Measurements from ENCODE around the gene TLR6.
A peak's percentile ranks its signal among the peaks of the same experiment; 100 is the strongest.

DNA sequence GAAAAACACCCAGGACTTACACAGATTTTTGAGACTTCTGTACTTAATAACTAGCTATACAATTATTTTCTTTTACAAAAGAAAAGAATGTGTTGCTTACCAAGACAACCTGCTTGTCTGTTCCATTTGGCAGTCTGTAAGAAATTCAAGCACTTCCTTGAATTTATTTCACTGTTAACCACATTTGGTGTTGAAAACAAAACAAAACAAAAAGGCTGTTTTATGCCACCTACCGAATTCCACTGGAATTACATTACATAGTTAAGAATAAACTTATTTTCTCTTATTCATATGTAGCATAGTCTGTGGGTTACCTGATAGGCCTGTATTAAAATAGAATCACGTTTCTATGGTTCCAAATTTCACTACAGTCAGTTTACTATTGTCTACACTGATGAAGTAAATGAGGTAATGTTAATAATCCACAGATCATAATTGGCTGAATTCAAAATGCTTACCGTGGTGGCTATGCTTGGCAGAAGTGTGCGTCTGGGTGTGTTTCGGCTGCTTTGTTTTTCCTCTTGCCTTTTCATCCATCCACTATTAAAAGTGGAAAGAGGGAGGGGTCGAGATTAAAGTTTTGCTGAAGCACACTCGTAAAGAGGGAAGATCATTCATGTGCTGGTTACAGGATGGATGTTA lies 51.8 kb downstream of the TLR6 start, which contains the start of gene TLR1:
- TF ChIP-seq CTCF (conservative IDR thresholded peaks at IDR 0.05; ENCODE audit: low read depth, low read length) (peak; percentile 64), EZH2 (IDR thresholded peaks at IDR 0.05; ENCODE audit: borderline replicate concordance, low read depth, low read length, poor library complexity, severe bottlenecking) (no peak)

All from A673 (cell line).